ENCODE data around the gene MTA3. TPM values are rescaled to one million over a fixed set of nuclear protein-coding genes. Genes with fewer than 3 reads are reported as not detected.

The MTA3 gene
- total RNA-seq, 1 donor from 2014 or later, result 34.3 TPM

- Histone ChIP-seq H3K9me3 (no peaks in the 10 kb centered on the region), H3K27me3 (no peaks in the 10 kb centered on the region), H3K4me3 (no peak overlapping the region), H3K27ac (no peak overlapping the region), H3K4me1 (no peaks in the 10 kb centered on the region), H3K36me3 (no peaks in the 10 kb centered on the region)
- no peak for DNase-seq
- ATAC-seq, result no peak
- intact Hi-C loops (cut with DNase I), result no loop called here
- no peak for TF ChIP-seq CTCF (IDR thresholded peaks at IDR 0.05)
These were observed 193.7 kb downstream of the MTA3 start for GRCh38 chr2:42762155-42762554.

- no peaks in the 10 kb centered on the region for H3K4me1 ChIP-seq
- DNase-seq (no peak), ATAC-seq (peak; percentile 5)
- H3K27ac ChIP-seq, result no peak overlapping the region
- no peaks in the 10 kb centered on the region for H3K9me3 ChIP-seq
- intact Hi-C loops (cut with DNase I), result no loop called here
- no peaks in the 10 kb centered on the region for H3K27me3 ChIP-seq
- no peak overlapping the region for H3K4me3 ChIP-seq
- H3K36me3 ChIP-seq, result no peaks in the 10 kb centered on the region
- TF ChIP-seq CTCF (IDR thresholded peaks at IDR 0.05), result no peak
These were observed 194.7 kb downstream of the MTA3 start for GRCh38 chr2:42762823-42763804.

- H3K4me3 ChIP-seq, result no peak within 1 kb of the TSS
- H3K27ac ChIP-seq, result no peak within 1 kb of the TSS
- no peaks in the 10 kb centered on the region for H3K36me3 ChIP-seq
- no peak for TF ChIP-seq CTCF (IDR thresholded peaks at IDR 0.05)
- intact Hi-C loops (cut with DNase I), result no loop called here
- no peaks in the 10 kb centered on the region for H3K9me3 ChIP-seq
- DNase-seq, result no peak
- no peaks in the 10 kb centered on the region for H3K4me1 ChIP-seq
- H3K27me3 ChIP-seq, result no peaks in the 10 kb centered on the region
- ATAC-seq, result peak; percentile 45
These were observed 195.7 kb downstream of the MTA3 start, which contains the start of gene OXER1 for GRCh38 chr2:42764096-42764495. Gene OXER1, minus strand, starts transcription at chr2:42764135. Its CDS starts 73 bp downstream, at chr2:42764062.

GRCh38 chr2:42764901-42765300, 196.5 kb downstream of the MTA3 start:
- no peak overlapping the region for H3K4me3 ChIP-seq
- no peak for ATAC-seq
- H3K36me3 ChIP-seq, result no peaks in the 10 kb centered on the region
- no peaks in the 10 kb centered on the region for H3K9me3 ChIP-seq
- no peaks in the 10 kb centered on the region for H3K27me3 ChIP-seq
- TF ChIP-seq CTCF (IDR thresholded peaks at IDR 0.05), result no peak
- no peaks in the 10 kb centered on the region for H3K4me1 ChIP-seq
- no peak overlapping the region for H3K27ac ChIP-seq
- intact Hi-C loops (cut with DNase I), result no loop called here
- DNase-seq, result no peak

- no peak for DNase-seq
- Histone ChIP-seq H3K4me1 (no peaks in the 10 kb centered on the region), H3K9me3 (no peaks in the 10 kb centered on the region), H3K4me3 (no peak overlapping the region), H3K36me3 (no peaks in the 10 kb centered on the region), H3K27me3 (no peaks in the 10 kb centered on the region), H3K27ac (no peak overlapping the region)
- intact Hi-C loops (cut with DNase I), result no loop called here
- ATAC-seq, result no peak
- no peak for TF ChIP-seq CTCF (IDR thresholded peaks at IDR 0.05)
These were observed 197.3 kb downstream of the MTA3 start for GRCh38 chr2:42765686-42766085.

Data from upper lobe of right lung (tissue), 1 donor.